HepG2 (cell line): ENCODE measurements around the gene DDX46. TPM values are rescaled to one million over a fixed set of nuclear protein-coding genes. Genes with fewer than 3 reads are reported as not detected.

Experiments used
- ATAC-seq: fragments of 200-7000 bp; cut with Tn5 transposase; 3 replicates; pipeline ENCODE4 v1.9.1; 2020; ENCODE audit warnings: mild to moderate bottlenecking, moderate library complexity
- BruUV-seq: library from RNA; stranded (reverse); fragments of 400-500 nt; replicated peaks from 2 replicates; lab custom pipeline; 2021; lab: Mats Ljungman, UMichigan
- CTCF ChIA-PET: fragments of 300-600 bp; formaldehyde crosslinking; extraction: SDS; loops from one replicate; lab custom pipeline; 2021; ENCODE audit warnings: low total read pairs, inconsistent platforms, low intra/inter-chr PET ratio; lab: Yijun Ruan, JAX
- POLR2A ChIA-PET: fragments of 350-600 bp; sonication (Branson Sonifier 250); formaldehyde crosslinking; loops from one replicate; lab custom pipeline; 2020; ENCODE audit warnings: antibody characterized with exemption, inconsistent platforms; lab: Yijun Ruan, JAX
- DNase-seq: peaks from one replicate; pipeline ENCODE4 v3.0.0-alpha.2; 2015; ENCODE audit warnings: low spot score
- FAIRE-seq: peaks from 3 replicates; lab custom pipeline; 2011; peaks lifted over from hg19 to GRCh38; lab: Jason Lieb, UNC
- H2AFZ ChIP-seq: one replicate; pipeline ENCODE4 v1.6.1; 2011; ENCODE audit warnings: low read length, inconsistent platforms
- H3K27ac ChIP-seq: fragments of 300-600 bp; 3 replicates; pipeline ENCODE4 v1.8.0; 2011; ENCODE audit warnings: mixed run types, mild to moderate bottlenecking, mixed read lengths, low read length, inconsistent platforms; ENCODE audit not compliant: insufficient read depth; ENCODE audit errors: extremely low read length
- H3K27me3 ChIP-seq, 2 experiments: fragments of 200-600 bp in 1 of 2; 2 replicates in 1 of 2; 3 replicates in 1 of 2; pipeline versions ENCODE4 v1.6.0 to v1.8.0; 2011; ENCODE audit warnings: low read length in 2 of 2, mild to moderate bottlenecking in 2 of 2, moderate library complexity in 2 of 2, inconsistent platforms in 1 of 2; ENCODE audit not compliant: insufficient read depth in 2 of 2, control insufficient read depth in 1 of 2
- H3K36me3 ChIP-seq, 2 experiments: fragments of 200-600 bp in 1 of 2; replicated peaks in 1 of 2; 2 replicates in 1 of 2; 3 replicates in 1 of 2; pipeline versions ENCODE4 v1.5.1 to v1.8.0; 2011; ENCODE audit warnings: low read length in 2 of 2, inconsistent platforms in 1 of 2; ENCODE audit not compliant: insufficient read depth in 2 of 2, control insufficient read depth in 1 of 2
- H3K4me1 ChIP-seq: 2 replicates; pipeline ENCODE4 v1.5.1; 2012; ENCODE audit warnings: low read length, inconsistent platforms; ENCODE audit not compliant: insufficient read depth
- H3K4me2 ChIP-seq: 2 replicates; pipeline ENCODE4 v1.6.0; 2011; ENCODE audit warnings: low read depth, low read length, inconsistent platforms
- H3K4me3 ChIP-seq, 3 experiments: fragments of 200-600 bp in 1 of 3; sonication (generic), shearing (Covaris generic) in 1 of 3; replicated peaks in 1 of 3; 2 replicates each; pipeline ENCODE4 v1.5.1; 2011 to 2016; ENCODE audit warnings: low read length in 3 of 3, inconsistent platforms in 2 of 3, low read depth in 2 of 3, mild to moderate bottlenecking in 2 of 3, control low read depth in 1 of 3, mixed read lengths in 1 of 3; ENCODE audit not compliant: insufficient read depth in 1 of 3
- H3K79me2 ChIP-seq: one replicate; pipeline ENCODE4 v1.6.1; 2011; ENCODE audit warnings: low read length, inconsistent platforms; ENCODE audit not compliant: insufficient read depth
- H3K9ac ChIP-seq: 2 replicates; pipeline ENCODE4 v1.6.0; 2011; ENCODE audit warnings: mild to moderate bottlenecking, low read depth, low read length, inconsistent platforms; ENCODE audit not compliant: insufficient read depth
- H3K9me3 ChIP-seq: 2 replicates; pipeline ENCODE4 v1.5.1; 2012; ENCODE audit warnings: mild to moderate bottlenecking, low read length
- H4K20me1 ChIP-seq: 2 replicates; pipeline ENCODE4 v1.6.0; 2011; ENCODE audit warnings: inconsistent platforms, mild to moderate bottlenecking, low read length, moderate library complexity; ENCODE audit not compliant: insufficient read depth
- CCAR2 ChIP-seq: fragments of 200-400 bp; formaldehyde crosslinking; optimal IDR thresholded peaks from 2 replicates; pipeline ENCODE3; 2018; ENCODE audit warnings: low read depth, mild to moderate bottlenecking, low read length, moderate library complexity
- ELK4 ChIP-seq: sonication (generic); formaldehyde crosslinking; IDR thresholded peaks from 2 replicates; pipeline ENCODE4 v1.9.0; 2021; ENCODE audit warnings: missing genetic modification reagents, borderline replicate concordance
- HDAC1 ChIP-seq: sonication (generic); formaldehyde crosslinking; IDR thresholded peaks from 2 replicates; pipeline ENCODE4 v1.5.1; 2020; ENCODE audit warnings: mild to moderate bottlenecking, missing genetic modification reagents
- HES4 ChIP-seq: sonication (generic); formaldehyde crosslinking; IDR thresholded peaks from 2 replicates; pipeline ENCODE4 v1.9.0; 2021; ENCODE audit warnings: mild to moderate bottlenecking, missing genetic modification reagents, borderline replicate concordance
- HHEX ChIP-seq: IDR thresholded peaks from 2 replicates; pipeline ENCODE4 v1.6.1; 2016; ENCODE audit warnings: control low read depth
- RBAK ChIP-seq: sonication (generic); formaldehyde crosslinking; IDR thresholded peaks from 2 replicates; pipeline ENCODE4 v1.5.1; 2020; ENCODE audit warnings: mild to moderate bottlenecking, missing genetic modification reagents
- SMYD3 ChIP-seq: sonication (generic); formaldehyde crosslinking; IDR thresholded peaks from 2 replicates; pipeline ENCODE4 v1.8.1; 2023; ENCODE audit warnings: mild to moderate bottlenecking, missing genetic modification reagents
- TCF12 ChIP-seq, 2 experiments: fragments of 450-650 bp in 1 of 2; sonication (generic) in 1 of 2; formaldehyde crosslinking in 1 of 2; IDR thresholded peaks; 2 replicates each; pipeline versions ENCODE4 v1.6.1 to v1.8.0; 2017 to 2022; ENCODE audit warnings: antibody characterized with exemption in 1 of 2, mild to moderate bottlenecking in 1 of 2, missing genetic modification reagents in 1 of 2, moderate library complexity in 1 of 2
- TFE3 ChIP-seq: IDR thresholded peaks from 2 replicates; pipeline ENCODE4 v1.6.1; 2016
- THRA ChIP-seq: sonication (generic); formaldehyde crosslinking; IDR thresholded peaks from 2 replicates; pipeline ENCODE4 v1.4.0; 2020; ENCODE audit warnings: missing genetic modification reagents, borderline replicate concordance
- WIZ ChIP-seq: sonication (generic); formaldehyde crosslinking; IDR thresholded peaks from 2 replicates; pipeline ENCODE4 v1.5.1; 2020; ENCODE audit warnings: mild to moderate bottlenecking, missing genetic modification reagents
- ZNF550 ChIP-seq: sonication (generic); formaldehyde crosslinking; IDR thresholded peaks from 2 replicates; pipeline ENCODE4 v1.4.0; 2020; ENCODE audit warnings: mild to moderate bottlenecking, missing genetic modification reagents, borderline replicate concordance
- WGBS: methylation state at CpG from one replicate; pipeline ENCODE4 v1.1.6; 2017; ENCODE audit warnings: low lambda C conversion rate; 5-methylcytosine and 5-hydroxymethylcytosine counted together
- in situ Hi-C: cut with HindIII; loops from 2 replicates; pipeline ENCODE4 v1.10.0; 2017; ENCODE audit warnings: low pct_unique_long_range_greater_than_20kb; ENCODE audit not compliant: extremely low pct_ligation_motif_present
- intact Hi-C: fragments of 100-400 bp; cut with micrococcal nuclease; formaldehyde crosslinking; loops from one replicate; pipeline ENCODE4 v1.10.0; 2022; ENCODE audit not compliant: unreplicated experiment
- polyA plus RNA-seq, 8 experiments: library from polyadenylated mRNA; depleted of rRNA in 3 of 8; stranded (reverse) in 7 of 8; unstranded in 1 of 8; fragments of >200 nt; fragmentation: Illumina TruSeq in 4 of 8; extraction: Trizol in 4 of 8; gene quantifications; 2 replicates each; pipeline versions ENCODE4 v1.2.1 to v1.2.3, GENCODE V29; 2011 to 2016; ENCODE audit warnings: low read depth in 4 of 8, missing spikeins in 1 of 8, mixed read lengths in 1 of 8; ENCODE audit not compliant: insufficient read depth in 1 of 8
- total RNA-seq, 5 experiments: library from RNA; depleted of rRNA; stranded (reverse); fragments of >200 nt; fragmentation: Illumina TruSeq; extraction: Trizol; gene quantifications; 2 replicates each; pipeline ENCODE4 v1.2.3, GENCODE V29; 2016; ENCODE audit warnings: low read depth in 1 of 5
- TF ChIP-seq, protein P1 (sequence below): sonication (generic); formaldehyde crosslinking; IDR thresholded peaks from 2 replicates; pipeline ENCODE4 v1.4.0; 2020; ENCODE audit warnings: mild to moderate bottlenecking, missing genetic modification reagents

Gene DDX46
- total and polyA plus RNA-seq, 2 of the 13 experiments (the other 11 are each of a cell fraction or from before 2014, with no cell fraction given): 27.3 to 59.3 TPM

- Histone ChIP-seq H3K4me2 (no peak overlapping the region), H3K9me3 (no peaks in the 10 kb centered on the region), H2AFZ (no peak overlapping the region), H3K4me1 (no peaks in the 10 kb centered on the region), H3K27ac (no peak overlapping the region), H3K79me2 (no peaks in the 10 kb centered on the region), H3K36me3 (peaks cover 24 to 73% of the 10 kb centered on the region in 2 experiments; a peak in 4 of 5 replicates), H4K20me1 (no peaks in the 10 kb centered on the region), H3K9ac (no peak overlapping the region), H3K27me3 (no peaks in the 10 kb centered on the region), H3K4me3 (no peak overlapping the region)
- ChIA-PET POLR2A (interaction anchor here (0.8 kb wide), 1 partner anchor 21 kb away, joined by 3 read pairs; no protein-coding TSS in a partner anchor), CTCF (no interaction called here)
- intact Hi-C loops: no loop called here
- DNase-seq: no peak
- in situ Hi-C loops: no loop called here
- ATAC-seq: no peak
- no peak for FAIRE-seq
- 92% methylated on average over 4 of the region's 4 CpGs for WGBS
- BruUV-seq: no TSS peak
- TF ChIP-seq WIZ (CRISPR knock-in tag) (no peak), HDAC1 (no peak), ELK4 (CRISPR knock-in tag) (no peak), HHEX (CRISPR knock-in tag) (no peak), TCF12 (IDR thresholded peaks at IDR 0.05) (no peak), TCF12 (CRISPR knock-in tag; IDR thresholded peaks at IDR 0.05) (no peak), ZNF550 (CRISPR knock-in tag) (no peak), HES4 (CRISPR knock-in tag) (no peak), CCAR2 (no peak), TFE3 (no peak), SMYD3 (no peak), THRA (CRISPR knock-in tag) (no peak), RBAK (no peak)
- TF ChIP-seq, protein P1, sequence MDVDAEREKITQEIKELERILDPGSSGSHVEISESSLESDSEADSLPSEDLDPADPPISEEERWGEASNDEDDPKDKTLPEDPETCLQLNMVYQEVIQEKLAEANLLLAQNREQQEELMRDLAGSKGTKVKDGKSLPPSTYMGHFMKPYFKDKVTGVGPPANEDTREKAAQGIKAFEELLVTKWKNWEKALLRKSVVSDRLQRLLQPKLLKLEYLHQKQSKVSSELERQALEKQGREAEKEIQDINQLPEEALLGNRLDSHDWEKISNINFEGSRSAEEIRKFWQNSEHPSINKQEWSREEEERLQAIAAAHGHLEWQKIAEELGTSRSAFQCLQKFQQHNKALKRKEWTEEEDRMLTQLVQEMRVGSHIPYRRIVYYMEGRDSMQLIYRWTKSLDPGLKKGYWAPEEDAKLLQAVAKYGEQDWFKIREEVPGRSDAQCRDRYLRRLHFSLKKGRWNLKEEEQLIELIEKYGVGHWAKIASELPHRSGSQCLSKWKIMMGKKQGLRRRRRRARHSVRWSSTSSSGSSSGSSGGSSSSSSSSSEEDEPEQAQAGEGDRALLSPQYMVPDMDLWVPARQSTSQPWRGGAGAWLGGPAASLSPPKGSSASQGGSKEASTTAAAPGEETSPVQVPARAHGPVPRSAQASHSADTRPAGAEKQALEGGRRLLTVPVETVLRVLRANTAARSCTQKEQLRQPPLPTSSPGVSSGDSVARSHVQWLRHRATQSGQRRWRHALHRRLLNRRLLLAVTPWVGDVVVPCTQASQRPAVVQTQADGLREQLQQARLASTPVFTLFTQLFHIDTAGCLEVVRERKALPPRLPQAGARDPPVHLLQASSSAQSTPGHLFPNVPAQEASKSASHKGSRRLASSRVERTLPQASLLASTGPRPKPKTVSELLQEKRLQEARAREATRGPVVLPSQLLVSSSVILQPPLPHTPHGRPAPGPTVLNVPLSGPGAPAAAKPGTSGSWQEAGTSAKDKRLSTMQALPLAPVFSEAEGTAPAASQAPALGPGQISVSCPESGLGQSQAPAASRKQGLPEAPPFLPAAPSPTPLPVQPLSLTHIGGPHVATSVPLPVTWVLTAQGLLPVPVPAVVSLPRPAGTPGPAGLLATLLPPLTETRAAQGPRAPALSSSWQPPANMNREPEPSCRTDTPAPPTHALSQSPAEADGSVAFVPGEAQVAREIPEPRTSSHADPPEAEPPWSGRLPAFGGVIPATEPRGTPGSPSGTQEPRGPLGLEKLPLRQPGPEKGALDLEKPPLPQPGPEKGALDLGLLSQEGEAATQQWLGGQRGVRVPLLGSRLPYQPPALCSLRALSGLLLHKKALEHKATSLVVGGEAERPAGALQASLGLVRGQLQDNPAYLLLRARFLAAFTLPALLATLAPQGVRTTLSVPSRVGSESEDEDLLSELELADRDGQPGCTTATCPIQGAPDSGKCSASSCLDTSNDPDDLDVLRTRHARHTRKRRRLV: no peak
These were observed 58.4 kb downstream of the DDX46 start for GRCh38 chr5:134817006-134817405.
